DND-41 (cell line): ENCODE data around the gene PEF1.
A peak's percentile ranks its signal among the peaks of the same experiment; 100 is the strongest.

Source experiments
- ATAC-seq: fragments of 200-7000 bp; cut with Tn5 transposase; 3 replicates; pipeline ENCODE4 v1.9.1; 2021; ENCODE audit warnings: low read depth; ENCODE audit not compliant: insufficient read depth
- DNase-seq: peaks from one replicate; pipeline ENCODE4 v3.0.0-alpha.2; 2020
- H2AFZ ChIP-seq: 2 replicates; pipeline ENCODE4 v1.6.0; 2012; ENCODE audit warnings: low read depth, low read length
- H3K27ac ChIP-seq: 2 replicates; pipeline ENCODE4 v1.5.1; 2012; ENCODE audit warnings: low read length, inconsistent platforms
- H3K27me3 ChIP-seq: fragments of 200-600 bp; sonication (generic); 2 replicates; pipeline ENCODE4 v1.6.0; 2012; ENCODE audit warnings: low read length, mild to moderate bottlenecking, inconsistent platforms; ENCODE audit not compliant: insufficient read depth, poor library complexity
- H3K36me3 ChIP-seq: 2 replicates; pipeline ENCODE4 v1.5.1; 2012; ENCODE audit warnings: low read length, inconsistent platforms; ENCODE audit not compliant: insufficient read depth
- H3K4me1 ChIP-seq: 2 replicates; pipeline ENCODE4 v1.5.1; 2012; ENCODE audit warnings: mild to moderate bottlenecking, low read length; ENCODE audit not compliant: insufficient read depth
- H3K4me2 ChIP-seq: 2 replicates; pipeline ENCODE4 v1.6.0; 2012; ENCODE audit warnings: mild to moderate bottlenecking, moderate library complexity, low read length, inconsistent platforms; ENCODE audit not compliant: insufficient read depth
- H3K4me3 ChIP-seq, 2 experiments: fragments of 200-600 bp in 1 of 2; shearing (Covaris generic) in 1 of 2; 2 replicates each; pipeline ENCODE4 v1.5.1; 2012 to 2016; ENCODE audit warnings: inconsistent platforms in 2 of 2, low read length in 2 of 2, mild to moderate bottlenecking in 2 of 2, low read depth in 1 of 2, moderate library complexity in 1 of 2
- H3K79me2 ChIP-seq: 2 replicates; pipeline ENCODE4 v1.6.0; 2012; ENCODE audit warnings: low read length, inconsistent platforms; ENCODE audit not compliant: insufficient read depth
- H3K9ac ChIP-seq: 2 replicates; pipeline ENCODE4 v1.6.0; 2012; ENCODE audit warnings: low read depth, mild to moderate bottlenecking, inconsistent platforms, low read length, moderate library complexity
- H3K9me3 ChIP-seq: 2 replicates; pipeline ENCODE4 v1.5.1; 2012; ENCODE audit warnings: low read length, moderate library complexity, mild to moderate bottlenecking, inconsistent platforms; ENCODE audit not compliant: insufficient read depth, severe bottlenecking
- H4K20me1 ChIP-seq: 2 replicates; pipeline ENCODE4 v1.6.0; 2012; ENCODE audit warnings: low read length; ENCODE audit not compliant: insufficient read depth
- CTCF ChIP-seq: IDR thresholded peaks from 2 replicates; pipeline ENCODE4 v1.5.1; 2012; ENCODE audit warnings: borderline replicate concordance, low read length, moderate library complexity, mild to moderate bottlenecking; ENCODE audit not compliant: poor library complexity, severe bottlenecking; ENCODE audit errors: extremely low read depth
- EZH2 ChIP-seq: IDR thresholded peaks from 3 replicates; pipeline ENCODE4 v1.6.1; 2012; ENCODE audit warnings: borderline replicate concordance, low read depth, mild to moderate bottlenecking, moderate library complexity, low read length, inconsistent platforms; ENCODE audit not compliant: severe bottlenecking

PEF1 gene

GRCh38 chr1:31643976-31644559 is 608 bp downstream of the PEF1 start:
- Histone ChIP-seq H2AFZ (peak overlapping the region; percentile 75), H3K9ac (peak overlapping the region; percentile 76), H3K4me1 (peaks cover 41% of the 10 kb centered on the region), H3K79me2 (peaks cover 53% of the 10 kb centered on the region), H3K36me3 (no peaks in the 10 kb centered on the region; the same call in 1 of the 2 replicates), H4K20me1 (peaks cover 10% of the 10 kb centered on the region), H3K4me2 (peak overlapping the region; percentile 95), H3K4me3 (peak overlapping the region; percentile 52 to 68), H3K9me3 (no peaks in the 10 kb centered on the region), H3K27me3 (no peaks in the 10 kb centered on the region), H3K27ac (peak overlapping the region; percentile 94)
- DNase-seq (no peak), ATAC-seq (no peak; the same call in 2 of the 3 replicates)
- no peak for TF ChIP-seq EZH2
- no peak for TF ChIP-seq CTCF

- no peak for ATAC-seq
- peak overlapping the region; percentile 95; the same call in 1 of the 2 replicates for H3K4me2 ChIP-seq
These were observed 1.8 kb downstream of the PEF1 start for GRCh38 chr1:31642897-31643296.

GRCh38 chr1:31642366-31642765 is 2.3 kb downstream of the PEF1 start:
- Histone ChIP-seq H3K79me2 (peaks cover 70% of the 10 kb centered on the region), H3K27me3 (no peaks in the 10 kb centered on the region), H3K9ac (no peak overlapping the region), H4K20me1 (peaks cover 25% of the 10 kb centered on the region), H3K9me3 (no peaks in the 10 kb centered on the region), H3K36me3 (no peaks in the 10 kb centered on the region; the same call in 1 of the 2 replicates), H2AFZ (no peak overlapping the region), H3K4me1 (peaks cover 41% of the 10 kb centered on the region), H3K27ac (no peak overlapping the region), H3K4me2 (no peak overlapping the region), H3K4me3 (no peak overlapping the region)
- no peak for TF ChIP-seq CTCF
- TF ChIP-seq EZH2 = no peak
- ATAC-seq (no peak), DNase-seq (no peak)

More at GRCh38 chr1:31642897-31643296, 1.8 kb downstream of the PEF1 start:
- H3K4me1 ChIP-seq = peaks cover 41% of the 10 kb centered on the region
- H3K79me2 ChIP-seq = peaks cover 65% of the 10 kb centered on the region
- no peaks in the 10 kb centered on the region for H3K27me3 ChIP-seq
- peaks cover 21% of the 10 kb centered on the region for H4K20me1 ChIP-seq
- no peak overlapping the region for H3K27ac ChIP-seq
- H3K9me3 ChIP-seq = no peaks in the 10 kb centered on the region
- no peak overlapping the region for H3K4me3 ChIP-seq
- no peak for TF ChIP-seq EZH2
- no peak for TF ChIP-seq CTCF
- H2AFZ ChIP-seq = no peak overlapping the region
- DNase-seq = no peak
- no peaks in the 10 kb centered on the region; the same call in 1 of the 2 replicates for H3K36me3 ChIP-seq
- no peak overlapping the region for H3K9ac ChIP-seq
